Measurements from ENCODE around the gene MISP.

The MISP gene

DNA sequence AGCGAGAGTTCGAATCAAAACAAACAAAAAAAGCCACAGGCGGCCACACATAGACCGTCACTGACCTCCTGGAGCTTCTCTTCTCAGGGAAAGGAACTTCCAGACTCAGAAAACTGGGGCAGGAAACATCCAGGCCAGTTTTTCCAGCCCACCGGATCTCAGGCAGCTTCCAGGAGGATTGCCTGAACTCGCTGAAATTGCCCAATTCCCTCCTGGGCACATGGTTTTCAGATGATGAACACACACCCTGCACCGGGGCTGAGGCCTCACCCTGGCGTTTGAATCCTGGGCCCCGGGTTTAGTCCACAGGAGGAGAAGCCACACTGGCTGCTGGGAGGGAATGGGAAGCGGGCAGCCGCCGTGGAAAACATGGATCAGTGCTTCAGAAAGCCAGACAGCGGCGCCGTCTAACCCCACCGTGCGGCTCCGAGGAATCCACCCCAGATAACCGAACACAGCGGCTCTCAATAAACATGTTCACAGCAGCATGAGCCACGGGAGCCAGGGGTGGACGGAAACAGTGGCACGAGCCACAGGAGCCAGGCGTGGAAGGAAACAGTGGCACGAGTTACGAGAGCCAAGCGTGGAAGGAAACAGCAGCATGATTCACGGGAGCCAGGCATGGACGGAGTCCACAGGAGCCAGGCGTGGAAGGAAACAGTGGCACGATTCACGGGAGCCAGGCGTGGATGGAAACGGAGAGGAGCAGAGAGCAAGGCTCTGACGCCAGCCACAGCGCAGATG lies 28.2 kb downstream of the MISP start:
- DNase-seq, result no peak

DNA sequence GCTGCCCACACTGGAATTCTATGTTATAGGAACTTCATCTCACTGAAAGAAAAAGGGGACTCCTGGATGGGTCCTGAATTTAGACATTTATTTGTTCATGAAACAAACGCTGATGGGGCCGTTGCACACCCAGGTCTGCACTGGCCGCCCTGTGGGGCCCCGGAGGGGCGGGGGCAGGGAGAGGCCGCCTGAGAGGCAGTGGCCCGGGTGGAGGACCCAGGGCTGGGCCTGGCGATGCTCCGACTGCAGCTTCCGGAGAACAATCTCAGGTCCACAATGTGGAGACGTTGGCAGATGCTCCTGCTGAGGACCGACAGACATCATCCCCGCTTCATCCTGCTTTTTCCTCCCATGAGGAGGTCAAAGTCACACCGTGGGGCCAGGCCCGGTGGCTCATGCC lies 30.0 kb downstream of the MISP start:
- DNase-seq, result no peak

DNA sequence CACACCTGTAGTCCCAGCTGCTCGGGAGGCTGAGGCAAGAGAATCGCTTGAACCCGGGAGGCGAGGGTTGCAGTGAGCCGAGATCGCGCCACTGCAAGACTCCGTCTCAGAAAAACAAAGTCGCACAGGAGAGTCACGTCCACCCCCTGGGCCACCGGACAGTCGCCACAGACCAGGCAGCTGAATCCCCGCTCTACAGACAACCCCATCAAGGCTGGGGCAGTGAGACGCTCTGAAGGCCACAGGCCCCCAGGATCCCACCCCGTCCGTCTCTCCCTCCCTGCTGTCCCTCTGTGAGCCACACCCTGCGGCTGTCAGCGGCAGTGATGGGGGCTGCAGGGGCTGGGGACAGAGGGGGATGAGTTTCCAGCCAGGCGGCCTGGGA lies 30.9 kb downstream of the MISP start:
- no peak for DNase-seq

DNA sequence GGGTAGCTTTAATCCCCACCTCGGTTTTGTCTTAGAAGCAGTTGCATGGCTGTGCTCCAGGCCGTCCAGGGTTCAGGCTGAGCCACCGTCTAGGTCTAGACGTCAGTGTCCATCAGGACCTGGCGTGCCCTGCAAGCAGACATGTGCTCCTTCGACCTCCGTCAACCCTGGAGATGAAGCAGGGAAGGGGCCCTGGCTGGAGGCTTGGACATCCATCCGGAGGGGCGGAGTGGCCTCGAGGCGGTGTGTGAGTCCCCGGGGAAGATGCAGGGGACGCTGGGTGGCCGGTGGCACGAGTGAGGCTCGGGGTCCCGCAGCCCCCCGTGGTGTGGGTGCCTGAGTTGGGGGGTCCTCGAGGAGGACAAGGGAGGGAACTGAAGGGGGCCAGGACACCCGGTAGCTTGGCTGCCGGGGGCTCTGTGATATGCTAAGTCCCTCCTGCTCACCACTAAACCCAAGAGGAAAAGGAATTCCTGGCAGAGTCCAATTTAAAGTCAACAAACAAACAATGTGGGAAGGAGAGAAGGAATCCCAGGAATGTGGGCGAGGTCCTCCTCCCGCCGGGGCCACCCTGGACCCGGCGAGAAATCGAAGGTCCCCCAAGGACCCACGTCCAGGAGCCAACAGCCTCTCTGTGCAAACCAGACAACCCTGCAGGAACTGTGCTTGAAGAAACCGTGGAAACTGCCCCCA lies 31.4 kb downstream of the MISP start:
- no peak for DNase-seq

DNA sequence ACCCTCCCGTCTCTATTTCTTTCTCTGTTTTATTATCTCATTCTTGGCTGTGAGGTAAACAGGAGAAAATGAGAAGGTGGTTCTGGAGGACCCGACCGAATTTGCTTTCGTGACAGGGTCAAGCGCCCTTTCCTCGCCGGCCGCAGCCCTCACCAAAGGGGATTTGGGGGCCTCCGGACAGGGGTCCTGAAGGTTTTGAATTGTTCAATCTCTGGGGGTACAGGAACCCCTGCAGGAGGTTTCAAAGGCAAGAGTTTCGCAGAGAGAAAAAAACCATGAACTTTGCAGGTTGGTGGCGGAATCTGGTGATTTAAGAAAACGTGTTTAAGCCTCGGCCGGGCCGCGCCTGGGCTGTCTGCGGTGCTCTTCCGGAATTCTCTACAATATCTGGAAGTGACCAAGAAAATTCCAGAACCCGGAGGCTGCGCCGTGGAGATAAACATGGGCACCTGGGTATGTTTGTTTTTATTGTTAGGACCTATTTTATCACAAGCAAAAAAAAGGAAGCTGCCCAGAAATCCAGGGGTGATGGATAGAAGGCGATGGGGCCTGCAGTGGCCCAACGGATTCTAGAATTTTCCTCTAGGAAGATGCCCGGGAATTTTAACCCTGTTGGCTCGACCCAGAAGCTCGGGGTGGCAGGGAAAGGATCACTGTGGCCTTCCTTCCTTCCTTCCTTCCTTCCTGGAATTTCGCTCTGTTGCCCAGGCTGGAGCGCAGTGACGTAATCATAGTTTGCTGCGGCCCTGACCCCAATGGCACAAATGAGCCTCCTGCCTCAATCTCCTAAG lies 32.2 kb downstream of the MISP start:
- DNase-seq, result no peak

DNA sequence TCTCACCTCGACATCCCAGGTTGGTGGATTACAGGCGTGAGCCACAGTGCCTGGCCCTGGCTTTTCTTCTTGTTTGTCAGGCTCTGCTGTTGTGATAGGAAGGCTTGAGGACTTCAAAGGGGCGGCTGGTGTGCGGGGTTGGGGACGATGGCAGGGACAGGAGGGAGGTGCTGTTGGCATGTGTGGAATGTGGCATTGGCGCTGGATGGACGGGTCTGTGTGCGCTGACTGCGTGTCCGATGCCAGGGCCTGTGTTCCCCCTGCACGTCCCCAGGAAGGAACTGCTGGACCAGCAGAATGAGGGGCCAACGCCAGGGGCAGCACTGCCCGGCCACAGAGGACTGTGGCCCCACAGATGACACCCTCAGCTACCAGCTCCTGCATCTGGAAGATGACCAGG lies 33.6 kb downstream of the MISP start:
- no peak for DNase-seq

DNA sequence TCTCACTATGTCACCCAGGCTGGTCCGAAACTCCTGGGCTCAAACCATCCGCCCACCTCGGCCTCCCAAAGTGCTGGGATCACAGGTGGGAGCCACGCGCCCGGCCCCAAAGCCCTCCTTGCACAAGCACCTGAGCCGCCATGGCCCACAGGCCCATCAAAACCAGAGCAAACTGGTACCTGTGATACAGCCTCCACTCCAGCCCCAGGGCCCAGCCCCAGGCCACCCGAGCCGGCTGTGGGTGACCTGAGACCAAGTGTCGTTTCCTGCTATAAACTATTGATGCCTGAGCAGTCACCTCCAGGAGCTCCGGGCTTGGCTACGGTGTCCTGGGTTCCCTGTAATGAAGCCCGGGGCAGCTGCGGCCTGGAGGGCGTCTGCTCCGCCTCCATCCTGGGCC lies 36.6 kb downstream of the MISP start:
- no peak for DNase-seq

DNA sequence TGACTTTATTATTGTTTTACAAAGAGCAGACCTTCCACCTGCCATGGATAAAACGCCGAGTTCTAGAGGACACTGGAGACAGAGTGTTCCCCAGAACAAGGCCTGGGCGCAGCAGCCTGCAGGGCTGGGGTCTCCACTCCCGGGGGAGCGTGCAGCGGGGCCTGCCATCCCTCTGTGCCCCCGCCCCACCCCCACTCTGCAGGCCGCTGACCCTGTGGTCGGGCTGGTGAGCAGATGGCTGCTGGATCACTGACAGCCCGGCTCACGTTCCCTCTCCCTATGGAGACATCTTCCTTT lies 37.7 kb downstream of the MISP start:
- no peak for DNase-seq

DNA sequence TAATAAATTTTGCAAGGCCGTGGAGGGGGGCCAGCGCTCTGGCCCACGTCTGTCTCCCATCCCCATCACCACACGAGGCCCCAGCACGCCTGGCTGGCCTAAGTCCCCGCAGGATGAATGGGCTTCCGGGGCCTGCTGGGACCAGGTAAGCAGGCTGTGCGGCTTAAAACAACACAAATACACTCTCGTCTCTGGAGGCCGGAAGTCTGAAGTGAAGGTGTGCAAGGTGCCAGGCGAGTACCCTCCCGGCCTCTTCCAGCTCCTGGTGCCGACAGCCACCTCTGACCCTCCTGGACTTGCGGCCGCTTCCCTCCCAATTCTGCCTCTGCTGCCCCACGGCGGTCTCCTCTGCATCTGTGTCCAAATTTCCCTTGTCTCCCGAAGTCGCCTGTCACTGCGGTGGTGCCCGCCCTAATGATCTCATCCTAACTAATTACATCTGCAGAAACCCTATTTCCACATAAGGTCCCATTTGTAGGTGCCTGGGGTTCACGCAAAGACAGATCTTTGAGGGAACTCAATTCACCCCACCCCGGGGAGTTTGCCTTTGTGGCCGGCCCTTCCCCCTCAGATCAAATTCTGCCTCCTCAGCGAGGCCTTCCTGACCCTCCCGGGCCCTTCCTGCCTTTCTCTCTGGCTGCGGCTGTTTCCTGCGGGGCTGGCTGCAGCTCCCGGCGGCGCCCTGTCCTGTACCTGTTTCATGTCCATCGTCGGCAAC lies 38.2 kb downstream of the MISP start:
- DNase-seq, result no peak

DNA sequence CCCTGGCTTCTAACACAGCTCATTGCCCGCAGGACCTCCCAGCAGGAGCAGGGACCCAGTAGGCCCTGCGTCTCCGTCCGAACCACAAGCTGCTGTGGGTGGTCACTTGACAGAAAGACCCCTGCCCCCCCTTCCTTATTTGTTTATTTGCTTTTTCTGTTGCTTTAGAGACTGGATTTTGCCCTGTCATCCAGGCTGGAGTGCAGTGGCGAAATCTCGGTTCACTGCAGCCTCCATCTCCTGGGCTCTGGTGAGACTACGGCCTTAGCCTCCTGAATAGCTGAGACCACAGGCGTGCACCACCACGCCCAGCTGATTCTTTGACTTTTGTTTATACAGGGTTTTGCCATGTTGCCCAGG lies 38.8 kb downstream of the MISP start:
- DNase-seq, result no peak

DNA sequence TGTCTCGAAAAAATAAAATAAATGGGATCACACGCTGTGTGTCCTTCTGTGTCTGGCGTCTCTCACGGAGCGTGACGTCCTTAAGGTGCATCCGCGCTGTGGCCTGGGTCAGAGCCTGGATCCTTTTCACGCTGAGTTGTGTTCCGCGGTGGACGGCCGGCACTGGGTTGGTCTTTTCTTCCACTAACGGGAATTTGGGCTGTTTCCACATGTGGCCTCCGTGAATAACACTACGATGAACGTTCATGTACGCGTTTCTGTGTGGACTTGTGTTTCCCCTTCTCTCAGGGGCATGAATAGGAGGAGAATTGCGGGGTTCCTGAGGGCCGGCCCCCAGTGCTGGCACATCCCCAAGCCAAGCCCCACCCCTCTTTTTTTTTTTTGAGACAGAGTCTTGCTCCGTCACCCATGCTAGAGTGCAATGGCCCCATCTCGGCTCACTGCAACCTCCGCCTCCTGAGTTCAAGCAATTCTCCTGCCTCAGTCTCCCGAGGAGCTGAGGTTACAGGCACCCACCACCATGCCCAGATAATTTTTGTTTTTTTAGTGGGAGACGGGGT lies 40.2 kb downstream of the MISP start:
- DNase-seq, result no peak

DNA sequence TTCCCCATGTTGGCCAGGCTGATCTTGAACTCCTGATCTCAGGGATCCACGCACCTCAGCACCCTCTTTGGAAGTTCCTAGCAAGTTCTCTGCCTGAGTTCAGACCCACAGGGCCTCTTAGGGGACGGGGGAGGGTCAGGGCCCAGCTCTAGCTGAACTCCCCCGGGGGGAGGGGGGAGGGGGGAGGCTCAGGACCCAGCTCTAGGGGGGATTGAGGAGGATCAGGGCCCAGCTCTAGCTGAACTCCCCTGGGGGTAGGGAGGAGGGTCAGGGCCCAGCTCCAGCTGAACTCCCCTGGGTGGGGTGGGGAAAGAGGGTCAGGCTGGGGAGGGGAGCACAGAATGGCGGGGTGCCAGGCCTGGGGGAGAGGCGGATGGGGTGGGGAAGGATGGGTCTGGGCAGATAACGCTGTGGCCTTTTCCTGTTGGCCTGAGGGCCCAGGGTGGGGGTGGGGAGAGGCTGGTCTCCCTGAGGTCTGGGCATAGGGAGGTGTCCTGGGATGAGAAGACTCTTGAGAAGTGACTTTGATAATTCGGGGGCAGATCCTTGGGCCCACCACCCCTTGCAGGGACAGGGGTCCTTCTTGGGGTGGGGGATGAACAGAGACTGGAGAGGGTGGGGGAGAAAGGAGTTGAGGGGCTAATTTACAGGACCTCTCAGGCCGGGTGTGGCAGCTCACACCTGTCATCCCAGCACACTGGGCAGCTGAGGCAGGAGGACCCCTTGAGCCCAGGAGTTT lies 40.8 kb downstream of the MISP start:
- DNase-seq, result no peak

DNA sequence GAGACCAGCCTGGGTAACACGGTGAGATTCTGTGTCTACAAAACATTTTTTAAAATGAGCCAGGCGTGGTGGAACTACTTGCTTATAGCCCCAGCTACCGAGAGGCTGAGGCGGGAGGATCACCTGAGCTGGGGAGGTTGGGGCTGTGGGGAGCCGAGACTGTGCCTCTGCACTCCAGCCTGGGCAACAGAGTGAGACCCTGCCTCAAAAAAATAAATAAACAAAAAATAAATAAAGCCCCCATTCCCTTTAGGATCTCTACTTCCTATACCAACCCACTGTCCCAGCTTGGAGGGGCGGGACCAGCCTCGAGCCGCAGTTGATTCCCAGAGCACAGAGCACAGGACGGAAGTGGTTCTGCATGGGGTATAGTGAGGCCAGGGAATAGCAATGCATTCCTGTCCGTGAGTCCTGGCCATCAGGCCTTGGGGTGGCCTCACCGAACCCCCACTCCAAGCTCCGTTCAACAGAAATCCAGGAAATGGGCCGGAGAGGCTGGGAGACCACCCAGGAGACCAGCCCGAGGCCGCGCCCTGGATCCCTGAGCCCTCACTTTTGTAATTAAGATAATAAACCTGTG lies 41.5 kb downstream of the MISP start:
- no peak for DNase-seq

DNA sequence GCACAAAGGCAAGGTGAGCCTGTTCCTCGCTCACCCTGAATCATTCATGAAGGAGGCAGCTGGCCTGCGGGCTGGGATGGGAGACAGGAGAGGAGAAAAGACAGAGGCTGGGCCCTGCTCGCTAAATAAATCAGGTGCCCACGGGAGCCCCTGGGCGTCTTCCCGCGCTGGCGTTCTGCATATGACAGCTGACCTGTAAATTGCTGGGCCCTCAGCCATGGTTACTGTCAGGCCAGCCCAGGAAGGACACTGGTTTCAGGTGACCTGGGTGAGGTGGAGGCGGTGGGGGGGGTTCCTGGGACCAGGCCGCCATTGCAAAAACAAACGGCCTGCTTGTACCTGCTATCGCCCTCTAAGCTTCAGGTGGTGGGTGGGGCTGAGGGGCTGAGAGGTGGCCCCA lies 42.9 kb downstream of the MISP start:
- DNase-seq, result no peak

DNA sequence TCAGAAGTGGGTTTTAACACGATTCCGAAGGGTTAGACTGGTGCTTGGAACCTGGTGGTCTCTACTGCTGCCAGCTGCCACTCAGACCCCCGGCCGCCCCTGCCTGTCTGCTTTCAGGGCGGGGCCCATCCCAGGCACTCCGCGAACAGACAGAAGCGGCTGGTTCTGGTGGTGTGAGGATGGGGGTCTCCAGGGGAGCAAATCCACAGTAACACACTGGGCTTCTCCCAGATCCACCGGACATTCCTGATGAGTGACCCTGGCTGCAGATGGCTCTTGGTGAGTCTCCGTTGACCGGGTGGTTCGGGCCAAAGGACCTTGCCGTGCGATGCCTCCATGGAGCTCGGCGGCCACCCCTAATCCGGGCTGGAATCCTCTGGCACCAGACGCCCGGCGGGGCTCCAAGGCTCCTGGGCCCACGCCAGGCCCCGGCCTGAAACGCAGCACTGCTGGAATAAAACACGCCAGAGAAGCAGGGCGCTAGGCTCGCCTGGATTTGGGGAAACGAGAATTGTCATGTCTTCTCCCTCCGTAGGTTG lies 44.2 kb downstream of the MISP start:
- DNase-seq, result no peak

DNA sequence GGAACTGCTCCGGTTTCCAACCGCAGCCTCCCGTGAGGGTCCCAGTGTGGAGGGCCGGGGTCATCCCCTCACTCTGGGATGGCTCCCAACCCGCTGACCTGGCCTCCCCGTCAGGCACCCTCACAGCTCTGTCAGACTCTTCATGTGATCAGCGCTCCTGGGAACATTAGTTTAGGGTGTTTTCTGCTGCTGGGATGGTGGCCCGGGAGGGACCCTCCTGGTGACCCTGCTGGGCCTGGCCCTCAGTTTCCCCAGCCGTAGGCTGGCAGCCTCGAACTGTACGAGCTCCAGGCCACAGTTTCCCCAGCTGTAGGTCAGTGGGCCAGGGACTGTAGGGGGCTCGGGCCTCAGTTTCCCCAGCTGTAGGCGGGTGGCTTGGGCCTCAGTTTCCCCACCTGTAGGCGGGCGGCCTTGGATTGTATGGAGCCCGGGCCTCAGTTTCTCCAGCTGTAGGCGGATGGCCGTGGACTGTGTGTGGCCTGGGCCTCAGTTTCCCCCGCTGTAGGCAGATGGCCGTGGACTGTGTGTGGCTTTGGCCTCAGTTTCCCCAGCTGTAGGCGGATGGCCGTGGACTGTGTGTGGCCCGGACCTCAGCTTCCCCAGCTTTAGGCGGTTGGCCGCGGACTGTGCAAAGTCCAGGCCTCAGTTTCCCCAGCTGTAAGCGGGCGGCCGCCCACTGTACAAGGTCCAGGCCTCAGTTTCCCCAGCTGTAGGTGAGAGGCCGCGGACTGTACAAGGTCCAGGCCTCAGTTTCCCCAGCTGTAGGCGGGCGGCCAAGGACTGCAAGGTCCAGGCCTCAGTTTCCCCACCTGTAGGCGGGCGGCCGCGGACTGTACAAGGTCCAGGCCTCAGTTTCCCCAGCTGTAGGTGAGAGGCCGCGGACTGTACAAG lies 45.0 kb downstream of the MISP start:
- no peak for DNase-seq

DNA sequence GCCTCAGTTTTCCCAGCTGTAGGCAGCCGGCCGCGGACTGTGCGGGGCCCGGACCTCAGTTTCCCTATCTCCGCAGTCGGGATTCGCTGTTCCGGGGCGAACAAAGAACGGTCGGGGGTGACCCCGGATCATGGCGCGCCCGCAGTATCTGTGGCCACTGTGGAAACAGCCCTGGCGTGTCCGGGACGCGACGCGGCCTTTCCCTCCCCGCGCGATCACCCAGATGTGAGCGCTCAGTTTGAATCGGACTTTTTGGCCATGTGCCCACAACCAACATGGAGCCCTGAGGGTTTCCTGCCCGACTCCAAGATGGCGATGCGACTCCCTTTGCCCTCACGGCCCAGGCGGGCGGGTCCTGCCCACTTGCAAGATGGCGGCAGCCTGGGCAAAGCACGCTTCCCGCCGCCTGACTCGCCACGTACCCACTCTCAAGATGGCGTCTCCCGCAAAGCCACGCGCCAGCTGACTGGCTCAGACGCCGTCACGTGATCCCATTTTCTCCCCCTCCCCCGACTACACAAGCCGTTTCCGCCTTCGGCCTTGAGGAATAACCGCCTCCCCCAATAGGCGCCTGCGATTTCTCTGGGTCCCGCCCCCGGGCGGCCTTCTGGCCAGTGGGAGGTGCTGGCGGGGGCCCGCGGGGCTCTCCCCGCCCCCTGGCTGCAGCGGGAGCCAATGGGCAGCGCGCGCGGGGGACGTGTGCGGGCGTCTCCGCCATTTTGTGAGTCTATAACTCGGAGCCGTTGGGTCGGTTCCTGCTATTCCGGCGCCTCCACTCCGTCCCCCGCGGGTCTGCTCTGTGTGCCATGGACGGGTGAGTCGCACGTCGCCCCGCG lies 46.0 kb downstream of the MISP start, which contains the start of gene PTBP1:
Gene PTBP1 (plus strand): TSS at position 761 of the 836 bp plus-strand sequence. CDS start 46 bp downstream, at position 807.
- peak; percentile 99 for DNase-seq

DNA sequence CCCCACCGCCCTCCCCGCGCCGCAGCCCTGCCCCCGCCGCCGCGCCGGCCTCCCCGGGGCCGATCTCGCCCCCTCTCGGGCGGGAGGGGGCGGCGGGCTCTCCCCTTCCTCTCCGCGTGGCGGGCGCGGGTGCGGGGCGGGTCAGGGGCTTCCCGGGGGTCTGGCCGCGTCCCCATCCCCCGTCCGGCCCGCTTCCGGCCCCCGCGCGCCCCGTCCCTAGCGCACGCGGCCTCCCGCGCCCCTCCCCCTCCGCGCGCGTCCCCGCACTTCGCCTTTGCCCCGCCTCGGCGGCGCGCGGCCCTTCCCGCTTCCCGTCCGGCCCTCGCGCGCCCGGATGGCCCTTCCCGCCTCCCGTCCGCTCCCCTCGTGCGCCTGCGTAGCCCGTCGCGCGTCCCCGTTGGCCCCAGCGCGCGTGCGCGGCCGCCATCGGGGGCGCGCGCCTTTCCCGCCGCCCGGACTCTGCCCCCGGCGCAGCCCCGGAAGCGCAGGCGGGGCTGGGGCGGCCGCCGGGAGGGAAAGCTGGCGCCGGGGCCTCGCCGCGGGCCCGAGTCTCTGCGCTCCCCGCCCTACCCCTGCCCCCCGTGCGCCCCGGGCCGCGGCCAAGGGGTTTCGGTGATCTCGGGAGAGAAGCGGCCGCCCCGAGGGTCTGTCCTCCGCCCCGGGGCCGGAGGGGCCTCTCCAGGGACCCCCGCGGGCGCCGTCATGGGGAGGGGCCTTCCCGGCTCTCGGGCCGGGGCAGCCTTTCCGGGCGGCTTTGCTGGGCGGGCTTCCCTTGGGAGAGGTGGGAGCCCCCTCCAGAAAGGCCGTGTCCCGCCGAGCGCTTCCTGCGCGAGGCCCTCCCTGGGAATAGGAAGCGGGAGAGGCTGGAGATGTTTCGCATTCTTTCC lies 46.9 kb downstream of the MISP start:
- peak; percentile 28 for DNase-seq

All from NCI-H2081 treated with DMSO at 0.1 percent for 48 hours (cell line).